ENCODE data around the gene MRM3.

MRM3 gene

DNA sequence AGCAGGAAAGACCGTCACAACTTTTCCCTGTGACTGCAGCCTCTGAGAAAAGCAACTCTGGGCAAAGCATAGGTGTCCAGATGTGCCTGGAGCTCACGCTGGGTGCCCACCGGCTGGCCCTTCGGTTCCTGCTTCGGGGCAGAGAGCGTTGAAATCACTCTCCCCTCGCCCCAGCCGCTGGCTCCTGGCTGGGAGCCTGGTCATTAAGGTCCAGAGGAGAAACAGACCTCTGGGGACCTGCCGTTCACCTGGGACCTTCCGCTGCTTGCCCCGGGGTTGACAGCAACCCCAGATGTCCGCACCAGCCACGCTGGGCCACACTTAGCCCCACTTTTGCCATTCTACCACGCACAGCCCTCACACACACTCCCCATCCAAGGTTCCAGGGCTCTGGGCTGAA, 13.1 kb downstream of the MRM3 start:
- Histone ChIP-seq H3K9me2 (replicated peaks; ENCODE audit: insufficient read depth, low read length) (no peaks in the 10 kb centered on the region), H3K27me3 (ENCODE audit: low read length) (no peaks in the 10 kb centered on the region), H3K9me3 (ENCODE audit: insufficient read depth, low read length) (no peaks in the 10 kb centered on the region), H3K9ac (ENCODE audit: low read length) (no peak overlapping the region), H3K4me2 (ENCODE audit: low read depth, low read length, poor library complexity, severe bottlenecking) (no peak overlapping the region), H3K36me3 (ENCODE audit: low read length) (no peaks in the 10 kb centered on the region), H3F3A (ENCODE audit: insufficient read depth) (no peaks in the 10 kb centered on the region), H3K27ac (ENCODE audit: low read depth, low read length) (no peak overlapping the region), H4K20me1 (ENCODE audit: low read depth, low read length) (no peaks in the 10 kb centered on the region), H3K79me2 (ENCODE audit: insufficient read depth, low read length) (no peaks in the 10 kb centered on the region), H2AFZ (ENCODE audit: low read depth, low read length, severe bottlenecking) (no peak overlapping the region), H3K4me3 (ENCODE audit: insufficient read depth, low read length, poor library complexity, severe bottlenecking) (no peak overlapping the region)
- TF ChIP-seq EZH2phosphoT487 (conservative IDR thresholded peaks at IDR 0.05; ENCODE audit: low read length), result no peak

DNA sequence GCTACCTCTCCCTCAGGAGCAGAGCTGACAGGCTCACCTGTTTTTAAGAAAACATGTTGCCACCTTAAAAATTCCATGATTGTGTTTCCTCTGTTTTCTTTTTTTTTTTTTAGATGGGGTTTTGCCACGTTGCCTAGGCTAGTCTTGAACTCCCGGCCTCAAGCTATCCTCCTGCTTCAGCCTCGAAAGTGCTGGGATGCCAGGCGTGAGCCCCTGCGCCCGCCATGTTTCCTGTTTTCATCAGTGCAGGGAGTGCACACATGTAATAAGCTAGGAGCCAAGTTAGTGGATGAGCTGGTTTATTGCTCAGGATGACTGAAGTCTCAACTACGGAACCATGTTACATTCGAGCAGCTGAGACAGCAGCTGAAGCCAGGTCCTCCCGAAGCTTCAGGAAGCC, 13.6 kb downstream of the MRM3 start:
- H3K36me3 ChIP-seq (ENCODE audit: low read length), result no peaks in the 10 kb centered on the region
- no peaks in the 10 kb centered on the region for H3K9me2 ChIP-seq (replicated peaks; ENCODE audit: insufficient read depth, low read length)
- H3K27ac ChIP-seq (ENCODE audit: low read depth, low read length), result no peak overlapping the region
- no peak overlapping the region for H3K4me3 ChIP-seq (ENCODE audit: insufficient read depth, low read length, poor library complexity, severe bottlenecking)
- H3F3A ChIP-seq (ENCODE audit: insufficient read depth), result no peaks in the 10 kb centered on the region
- no peak overlapping the region for H3K9ac ChIP-seq (ENCODE audit: low read length)
- no peaks in the 10 kb centered on the region for H3K27me3 ChIP-seq (ENCODE audit: low read length)
- H4K20me1 ChIP-seq (ENCODE audit: low read depth, low read length), result no peaks in the 10 kb centered on the region
- TF ChIP-seq, protein P1, sequence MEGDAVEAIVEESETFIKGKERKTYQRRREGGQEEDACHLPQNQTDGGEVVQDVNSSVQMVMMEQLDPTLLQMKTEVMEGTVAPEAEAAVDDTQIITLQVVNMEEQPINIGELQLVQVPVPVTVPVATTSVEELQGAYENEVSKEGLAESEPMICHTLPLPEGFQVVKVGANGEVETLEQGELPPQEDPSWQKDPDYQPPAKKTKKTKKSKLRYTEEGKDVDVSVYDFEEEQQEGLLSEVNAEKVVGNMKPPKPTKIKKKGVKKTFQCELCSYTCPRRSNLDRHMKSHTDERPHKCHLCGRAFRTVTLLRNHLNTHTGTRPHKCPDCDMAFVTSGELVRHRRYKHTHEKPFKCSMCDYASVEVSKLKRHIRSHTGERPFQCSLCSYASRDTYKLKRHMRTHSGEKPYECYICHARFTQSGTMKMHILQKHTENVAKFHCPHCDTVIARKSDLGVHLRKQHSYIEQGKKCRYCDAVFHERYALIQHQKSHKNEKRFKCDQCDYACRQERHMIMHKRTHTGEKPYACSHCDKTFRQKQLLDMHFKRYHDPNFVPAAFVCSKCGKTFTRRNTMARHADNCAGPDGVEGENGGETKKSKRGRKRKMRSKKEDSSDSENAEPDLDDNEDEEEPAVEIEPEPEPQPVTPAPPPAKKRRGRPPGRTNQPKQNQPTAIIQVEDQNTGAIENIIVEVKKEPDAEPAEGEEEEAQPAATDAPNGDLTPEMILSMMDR (IDR thresholded peaks at IDR 0.05; ENCODE audit: insufficient read depth, low read length, poor library complexity, severe bottlenecking), result no peak
- no peak for TF ChIP-seq EZH2phosphoT487 (conservative IDR thresholded peaks at IDR 0.05; ENCODE audit: low read length)
- no peak overlapping the region for H3K4me2 ChIP-seq (ENCODE audit: low read depth, low read length, poor library complexity, severe bottlenecking)
- no peaks in the 10 kb centered on the region for H3K79me2 ChIP-seq (ENCODE audit: insufficient read depth, low read length)
- no peak overlapping the region for H2AFZ ChIP-seq (ENCODE audit: low read depth, low read length, severe bottlenecking)
- no peaks in the 10 kb centered on the region for H3K9me3 ChIP-seq (ENCODE audit: insufficient read depth, low read length)

DNA sequence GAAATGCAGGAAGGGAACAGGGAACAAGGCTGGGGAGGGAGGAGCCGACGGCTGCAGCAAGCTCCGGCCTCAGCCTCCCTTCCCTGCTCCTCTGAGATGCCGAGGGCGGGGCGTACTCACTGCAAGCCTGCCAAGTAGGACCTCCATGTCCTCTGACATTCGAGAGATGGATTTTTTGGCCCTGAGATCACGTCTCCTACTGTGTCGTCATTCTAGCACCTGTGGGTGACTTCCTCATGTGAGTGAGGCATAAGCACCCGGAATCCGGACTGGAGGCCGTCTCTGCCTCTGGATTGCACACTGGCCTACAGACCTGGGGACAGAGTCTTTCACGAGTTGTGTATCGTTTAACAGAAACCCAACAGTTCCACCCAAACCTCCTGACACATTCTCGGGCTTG, 14.5 kb downstream of the MRM3 start:
- no peak overlapping the region for H3K9ac ChIP-seq (ENCODE audit: low read length)
- H4K20me1 ChIP-seq (ENCODE audit: low read depth, low read length), result no peaks in the 10 kb centered on the region
- H3K4me3 ChIP-seq (ENCODE audit: insufficient read depth, low read length, poor library complexity, severe bottlenecking), result no peak overlapping the region
- no peaks in the 10 kb centered on the region for H3K9me3 ChIP-seq (ENCODE audit: insufficient read depth, low read length)
- no peaks in the 10 kb centered on the region for H3K79me2 ChIP-seq (ENCODE audit: insufficient read depth, low read length)
- no peak for TF ChIP-seq EZH2phosphoT487 (conservative IDR thresholded peaks at IDR 0.05; ENCODE audit: low read length)
- TF ChIP-seq, protein P1 (IDR thresholded peaks at IDR 0.05; ENCODE audit: insufficient read depth, low read length, poor library complexity, severe bottlenecking), result no peak
- no peak overlapping the region for H3K27ac ChIP-seq (ENCODE audit: low read depth, low read length)
- H2AFZ ChIP-seq (ENCODE audit: low read depth, low read length, severe bottlenecking), result no peak overlapping the region
- no peaks in the 10 kb centered on the region for H3K9me2 ChIP-seq (replicated peaks; ENCODE audit: insufficient read depth, low read length)
- no peaks in the 10 kb centered on the region for H3F3A ChIP-seq (ENCODE audit: insufficient read depth)
- no peaks in the 10 kb centered on the region for H3K36me3 ChIP-seq (ENCODE audit: low read length)
- no peaks in the 10 kb centered on the region for H3K27me3 ChIP-seq (ENCODE audit: low read length)
- H3K4me2 ChIP-seq (ENCODE audit: low read depth, low read length, poor library complexity, severe bottlenecking), result no peak overlapping the region

DNA sequence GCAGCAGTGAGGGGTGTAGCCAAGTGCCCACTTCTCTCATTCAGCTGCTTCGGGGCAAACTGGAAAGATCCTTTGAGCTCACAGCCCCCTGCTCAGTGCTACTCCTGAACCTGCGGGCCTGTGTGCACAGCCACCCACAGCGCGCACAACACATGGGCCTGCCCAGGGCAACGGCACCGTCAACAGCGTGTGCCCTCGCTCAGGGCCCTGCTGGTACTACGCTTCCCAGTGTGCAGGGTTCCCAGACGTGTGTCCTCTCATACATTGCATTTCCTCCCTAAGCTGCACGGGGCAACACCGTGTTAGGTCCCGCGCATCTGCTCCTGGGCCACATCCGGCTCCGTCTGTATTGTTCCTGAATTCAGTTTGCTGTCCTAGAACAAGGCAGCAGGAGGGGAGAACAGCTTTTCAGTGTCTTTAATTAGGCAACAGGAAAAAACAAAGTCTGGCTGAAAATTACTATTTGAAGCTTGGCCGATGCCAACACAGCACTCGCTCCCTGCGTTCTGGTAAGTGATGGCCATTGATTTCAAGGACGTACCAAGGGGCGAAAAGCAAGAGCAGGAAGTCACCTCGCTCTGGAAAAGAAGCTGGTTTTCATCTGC, 15.2 kb downstream of the MRM3 start:
- Histone ChIP-seq H2AFZ (ENCODE audit: low read depth, low read length, severe bottlenecking) (no peak overlapping the region), H3K79me2 (ENCODE audit: insufficient read depth, low read length) (no peaks in the 10 kb centered on the region), H3K27ac (ENCODE audit: low read depth, low read length) (no peak overlapping the region), H4K20me1 (ENCODE audit: low read depth, low read length) (no peaks in the 10 kb centered on the region), H3K9me2 (replicated peaks; ENCODE audit: insufficient read depth, low read length) (no peaks in the 10 kb centered on the region), H3K9ac (ENCODE audit: low read length) (no peak overlapping the region), H3K4me3 (ENCODE audit: insufficient read depth, low read length, poor library complexity, severe bottlenecking) (no peak overlapping the region), H3K4me2 (ENCODE audit: low read depth, low read length, poor library complexity, severe bottlenecking) (no peak overlapping the region), H3K9me3 (ENCODE audit: insufficient read depth, low read length) (no peaks in the 10 kb centered on the region), H3F3A (ENCODE audit: insufficient read depth) (no peaks in the 10 kb centered on the region), H3K27me3 (ENCODE audit: low read length) (no peaks in the 10 kb centered on the region), H3K36me3 (ENCODE audit: low read length) (no peaks in the 10 kb centered on the region)
- TF ChIP-seq, protein P1 (IDR thresholded peaks at IDR 0.05; ENCODE audit: insufficient read depth, low read length, poor library complexity, severe bottlenecking), result no peak
- TF ChIP-seq EZH2phosphoT487 (conservative IDR thresholded peaks at IDR 0.05; ENCODE audit: low read length), result no peak

Measured in SU-DHL-6 (cell line).